HG03175 (cell line): ENCODE data around the gene LHFPL3.
"Not testable (repeated sequence)": the region's sequence is repeated elsewhere in the genome, so short reads cannot be mapped to it uniquely, and the experiment has no call there.

Source experiments
- ATAC-seq: cut with Tn5 transposase; IDR thresholded peaks from one replicate; pipeline ENCODE4 v1.9.1; 2021; ENCODE audit warnings: mild to moderate bottlenecking, moderate library complexity; ENCODE audit not compliant: unreplicated experiment

LHFPL3 gene

DNA sequence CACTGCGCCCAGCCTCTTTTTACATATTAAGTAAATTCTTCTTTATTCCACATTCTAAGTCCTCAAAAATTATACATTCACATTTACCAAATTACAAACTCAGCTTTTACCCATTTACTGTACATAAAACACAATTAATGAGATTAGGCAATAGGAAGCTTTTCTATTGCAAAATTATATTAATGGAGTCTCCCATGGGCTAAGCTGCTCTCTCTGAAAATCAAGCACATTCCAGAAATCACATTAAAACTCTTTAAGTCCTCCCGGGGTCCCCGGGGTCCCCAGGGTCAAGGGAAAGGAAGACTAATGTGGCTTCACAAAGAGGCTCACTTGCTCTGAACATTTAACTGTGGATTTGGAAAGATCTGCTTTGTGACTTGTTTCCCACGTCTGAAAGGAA, 558.2 kb downstream of the LHFPL3 start:
- ATAC-seq = no peak

GRCh38 chr7:104890216-104890615, 561.8 kb downstream of the LHFPL3 start:
- ATAC-seq = no peak

DNA sequence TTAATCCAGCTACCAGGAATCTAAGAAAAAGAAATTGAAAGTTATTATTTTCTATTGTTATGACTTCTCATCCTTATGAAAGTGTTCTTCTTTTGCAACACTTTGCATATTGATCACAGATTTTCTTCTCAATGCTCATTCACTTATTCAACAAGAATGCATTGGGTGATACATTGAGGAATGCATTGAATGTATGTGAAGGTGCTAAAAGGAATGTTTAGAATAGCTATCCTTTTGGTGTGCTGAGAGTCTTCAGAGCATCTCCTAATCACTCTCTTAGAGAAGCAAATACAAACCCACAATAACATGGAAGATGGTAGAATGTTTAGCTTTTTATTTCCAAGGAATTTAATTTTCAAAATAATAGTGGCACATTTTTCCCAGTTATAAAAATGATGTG, 563.5 kb downstream of the LHFPL3 start:
- ATAC-seq = no peak

- ATAC-seq = no peak
Measured at GRCh38 chr7:104894314-104894713, 565.9 kb downstream of the LHFPL3 start.

- peak; percentile 23 for ATAC-seq
Measured at GRCh38 chr7:104894726-104895521, 566.5 kb downstream of the LHFPL3 start.

GRCh38 chr7:104895522-104896236, 567.3 kb downstream of the LHFPL3 start:
- no peak for ATAC-seq

GRCh38 chr7:104898434-104898833, 570.0 kb downstream of the LHFPL3 start:
- ATAC-seq = no peak

DNA sequence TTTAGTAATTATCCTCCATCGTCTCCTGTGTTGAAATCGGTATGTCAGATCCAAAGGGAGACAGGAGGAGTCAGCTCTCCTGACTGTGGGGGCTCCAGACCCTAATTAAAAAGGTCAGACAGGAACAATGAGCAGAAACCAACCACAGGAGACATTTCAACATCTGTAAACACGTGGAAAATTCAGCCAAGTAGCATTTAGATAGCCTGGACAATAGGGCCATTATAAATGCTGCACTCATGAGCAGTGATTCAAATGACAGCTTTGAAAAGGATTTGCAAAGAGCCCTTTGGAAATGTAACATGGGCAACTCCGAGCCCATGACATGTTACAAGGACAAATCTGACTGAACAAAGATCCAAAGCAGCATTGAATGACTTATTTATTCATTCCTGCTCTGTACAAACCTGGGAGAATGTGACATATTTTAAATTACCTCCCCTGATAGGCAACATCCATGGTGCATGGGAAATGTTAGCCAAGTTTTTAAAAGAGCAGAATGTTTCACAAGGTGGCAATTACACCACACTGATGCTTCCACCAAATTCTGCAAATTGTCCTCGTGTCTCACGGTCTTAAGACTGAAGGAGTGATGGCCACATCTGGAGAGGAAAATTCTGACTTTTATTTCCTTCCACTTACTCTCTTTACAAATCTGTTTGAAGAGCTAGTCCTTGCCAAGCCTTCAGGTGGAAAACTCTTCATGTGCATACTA, 572.3 kb downstream of the LHFPL3 start:
- no peak for ATAC-seq

GRCh38 chr7:104901240-104901619, 572.8 kb downstream of the LHFPL3 start:
- ATAC-seq = no peak

GRCh38 chr7:104902183-104902582, 573.8 kb downstream of the LHFPL3 start:
- ATAC-seq = no peak

DNA sequence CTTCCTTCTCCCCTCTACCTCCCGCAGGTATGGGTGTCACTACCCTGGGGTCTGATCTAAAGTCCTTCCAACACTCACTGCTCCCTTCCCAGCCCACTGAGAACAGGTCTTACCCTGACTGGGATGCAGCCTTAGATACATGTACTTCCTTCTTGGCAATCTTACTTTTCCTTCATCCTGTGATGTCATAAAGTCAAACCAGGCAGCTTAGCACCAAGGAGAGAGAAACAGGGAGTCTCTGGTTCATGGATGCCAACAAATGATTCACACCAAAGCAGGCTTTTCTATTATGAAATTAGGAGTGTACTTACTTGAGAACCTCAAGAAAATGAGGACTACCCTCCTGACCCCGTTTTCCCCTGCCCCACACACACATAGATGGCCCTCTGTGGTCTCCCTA, 574.6 kb downstream of the LHFPL3 start:
- ATAC-seq = no peak

DNA sequence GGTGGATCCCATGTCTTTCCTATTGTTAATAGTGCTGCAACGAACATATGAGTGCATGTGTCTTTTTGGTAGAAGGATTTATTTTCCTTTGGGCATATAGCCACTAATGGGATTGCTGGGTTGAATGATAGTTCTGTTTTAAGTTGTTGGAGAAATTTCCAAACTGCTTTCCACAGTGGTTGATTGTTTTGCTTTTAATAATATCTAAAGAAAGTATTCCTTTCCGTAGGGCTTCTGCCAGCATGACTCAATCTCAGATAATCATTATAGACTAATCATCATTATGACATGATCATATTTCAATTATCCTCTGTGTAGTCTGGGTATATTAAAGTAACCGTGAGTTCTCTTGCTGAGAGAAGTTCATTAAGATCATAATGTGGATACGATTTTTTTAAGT, 575.4 kb downstream of the LHFPL3 start:
- ATAC-seq = no peak

DNA sequence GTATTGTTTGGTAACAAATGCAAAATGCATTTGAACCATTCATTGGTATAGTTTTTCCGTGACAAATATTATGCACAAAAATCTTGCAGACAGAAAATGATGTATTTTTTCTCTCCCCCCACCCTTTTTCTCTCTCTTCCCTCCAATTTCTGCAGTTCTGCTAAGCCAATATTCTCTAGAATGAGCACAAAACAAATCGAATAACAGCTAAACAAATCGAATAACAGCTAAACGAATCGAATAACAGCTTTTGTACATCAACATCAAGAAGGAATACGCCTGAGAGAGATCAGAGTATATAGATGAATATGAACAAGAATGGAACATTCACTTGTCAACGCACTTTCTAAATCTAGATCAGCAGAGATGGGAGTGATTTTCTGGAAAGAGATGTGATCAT, 577.6 kb downstream of the LHFPL3 start:
- no peak for ATAC-seq

DNA sequence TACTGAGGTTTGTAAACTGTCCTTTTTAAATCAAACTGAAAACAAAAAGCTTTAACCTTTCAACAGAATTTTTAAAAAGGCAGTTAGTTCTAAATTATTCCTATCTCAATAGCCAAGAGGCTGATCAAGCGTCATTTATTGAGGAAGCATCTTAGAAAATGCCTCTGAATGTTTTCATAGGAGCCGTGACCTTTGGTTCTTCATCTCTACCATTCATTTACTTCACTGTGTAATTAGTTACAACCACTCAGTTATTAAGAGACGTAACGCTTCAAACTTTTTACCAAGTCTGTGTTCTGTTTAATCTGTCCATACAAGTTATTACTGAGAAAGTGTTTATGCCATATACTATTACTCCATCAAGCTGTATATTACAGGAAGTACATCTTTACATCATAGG, 578.2 kb downstream of the LHFPL3 start:
- no peak for ATAC-seq

DNA sequence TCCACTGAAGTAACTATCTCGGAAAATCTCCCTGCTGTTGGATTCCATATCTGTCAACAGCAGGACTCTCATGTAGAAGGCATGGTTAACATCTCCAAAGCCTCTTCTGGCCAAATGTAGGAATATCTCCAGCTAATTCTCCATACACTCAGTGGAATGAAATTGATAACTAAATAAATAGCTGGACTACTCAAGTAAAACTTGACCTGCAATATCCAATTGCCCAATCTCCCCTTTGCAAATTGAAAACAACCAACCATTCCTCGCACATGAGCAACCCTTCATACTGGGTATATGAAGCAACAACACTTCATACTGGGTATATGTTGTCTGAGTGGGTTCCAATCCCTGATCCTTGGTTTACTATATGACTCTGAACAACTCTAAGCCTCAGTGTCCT, 580.2 kb downstream of the LHFPL3 start:
- no peak for ATAC-seq

GRCh38 chr7:104909096-104909495, 580.7 kb downstream of the LHFPL3 start:
- no peak for ATAC-seq

DNA sequence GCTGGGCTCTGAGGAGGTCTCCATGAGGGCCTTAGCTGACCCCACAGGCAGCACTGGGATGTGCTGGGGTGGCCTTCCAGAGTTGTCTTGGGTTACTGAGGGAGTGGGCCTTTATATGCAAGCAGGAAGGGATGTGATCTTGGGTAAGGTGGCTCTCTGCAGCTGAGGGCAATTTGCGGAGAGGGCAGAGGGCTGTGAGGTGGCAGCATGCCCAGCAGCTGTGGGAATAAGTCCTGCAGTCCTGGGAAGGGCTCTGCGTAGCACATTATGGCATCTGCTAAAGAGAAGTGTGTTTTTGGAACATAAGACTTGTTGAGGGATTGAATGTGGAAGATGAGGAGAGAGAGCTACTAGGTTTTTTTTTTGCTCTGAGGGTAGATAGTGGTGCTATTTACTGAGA, 586.0 kb downstream of the LHFPL3 start:
- no peak for ATAC-seq

DNA sequence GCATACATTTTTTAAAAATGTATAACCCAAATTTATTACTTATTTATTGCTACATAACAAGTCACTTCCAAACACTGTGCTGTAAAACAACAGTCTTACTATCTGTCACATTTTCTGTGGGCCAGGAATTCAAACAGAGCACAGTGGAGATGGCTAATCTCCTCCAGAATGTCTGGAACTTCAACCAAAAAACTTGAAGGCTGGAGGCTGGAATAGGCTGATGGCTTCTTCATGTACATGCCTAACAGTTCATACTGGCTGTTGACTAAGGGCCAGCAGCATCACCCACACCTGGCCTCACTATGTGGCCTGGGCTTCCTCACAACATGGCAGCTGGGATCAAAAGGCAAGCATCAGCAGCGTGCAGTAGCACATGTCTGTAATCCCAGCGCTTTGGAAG, 593.2 kb downstream of the LHFPL3 start:
- ATAC-seq = no peak

GRCh38 chr7:104922182-104923009, 594.0 kb downstream of the LHFPL3 start:
- no peak for ATAC-seq

DNA sequence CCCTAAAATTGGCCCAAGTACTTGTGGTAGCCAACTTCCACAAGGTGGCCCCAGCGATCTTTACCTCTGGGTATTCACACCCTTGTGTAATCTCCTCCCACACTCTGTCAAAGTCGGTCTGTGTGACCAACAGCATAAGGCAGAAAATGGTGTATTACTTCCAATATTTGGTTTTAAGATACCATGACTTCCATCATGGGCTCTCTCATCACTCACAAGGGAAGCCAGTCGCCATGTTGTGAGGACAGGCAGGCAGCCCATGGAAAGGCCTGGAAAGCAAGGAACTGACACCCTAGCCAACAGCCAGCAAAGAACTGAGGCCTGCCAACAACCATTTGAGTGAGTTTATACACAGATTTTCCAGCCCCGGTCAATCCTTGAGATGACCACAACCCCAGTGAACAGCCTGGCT, 594.6 kb downstream of the LHFPL3 start:
- ATAC-seq = peak; percentile 97

DNA sequence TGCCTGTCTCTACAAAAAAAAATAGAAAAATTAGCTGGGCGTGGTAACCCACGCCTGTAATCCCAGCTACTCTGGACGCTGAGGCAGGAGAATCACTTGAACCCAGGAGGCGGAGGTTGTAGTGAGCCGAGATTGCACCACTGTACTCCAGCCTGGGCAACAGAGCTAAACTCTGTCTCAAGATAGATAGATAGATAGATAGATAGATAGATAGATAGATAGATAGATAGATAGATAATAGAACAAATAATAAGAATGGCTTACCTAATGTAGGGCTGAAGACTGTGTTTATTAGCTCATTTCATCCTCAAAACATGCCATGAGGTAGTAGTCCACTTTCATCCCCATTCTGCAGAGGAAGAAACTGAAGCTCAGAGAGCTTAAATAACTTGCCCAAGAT, 597.8 kb downstream of the LHFPL3 start:
- ATAC-seq = not testable (repeated sequence)
